Activated CD8-positive, alpha-beta memory T cell treated with anti-CD3 and anti-CD28 coated beads for 1 hour (primary cell): ENCODE measurements around the gene RAB11FIP5.

Experiments
- DNase-seq, 2 donors: peaks; one replicate each; pipeline ENCODE4 v3.0.0-alpha.2; 2020; ENCODE audit warnings: low read depth in 1 of 2; ENCODE audit errors: extremely low read depth in 1 of 2

Gene RAB11FIP5

GRCh38 chr2:73085691-73086090 lies 27.1 kb downstream of the RAB11FIP5 start:
- DNase-seq = peak; percentile 59 to 74

GRCh38 chr2:73084971-73085370 lies 27.8 kb downstream of the RAB11FIP5 start:
- no peak for DNase-seq

DNA sequence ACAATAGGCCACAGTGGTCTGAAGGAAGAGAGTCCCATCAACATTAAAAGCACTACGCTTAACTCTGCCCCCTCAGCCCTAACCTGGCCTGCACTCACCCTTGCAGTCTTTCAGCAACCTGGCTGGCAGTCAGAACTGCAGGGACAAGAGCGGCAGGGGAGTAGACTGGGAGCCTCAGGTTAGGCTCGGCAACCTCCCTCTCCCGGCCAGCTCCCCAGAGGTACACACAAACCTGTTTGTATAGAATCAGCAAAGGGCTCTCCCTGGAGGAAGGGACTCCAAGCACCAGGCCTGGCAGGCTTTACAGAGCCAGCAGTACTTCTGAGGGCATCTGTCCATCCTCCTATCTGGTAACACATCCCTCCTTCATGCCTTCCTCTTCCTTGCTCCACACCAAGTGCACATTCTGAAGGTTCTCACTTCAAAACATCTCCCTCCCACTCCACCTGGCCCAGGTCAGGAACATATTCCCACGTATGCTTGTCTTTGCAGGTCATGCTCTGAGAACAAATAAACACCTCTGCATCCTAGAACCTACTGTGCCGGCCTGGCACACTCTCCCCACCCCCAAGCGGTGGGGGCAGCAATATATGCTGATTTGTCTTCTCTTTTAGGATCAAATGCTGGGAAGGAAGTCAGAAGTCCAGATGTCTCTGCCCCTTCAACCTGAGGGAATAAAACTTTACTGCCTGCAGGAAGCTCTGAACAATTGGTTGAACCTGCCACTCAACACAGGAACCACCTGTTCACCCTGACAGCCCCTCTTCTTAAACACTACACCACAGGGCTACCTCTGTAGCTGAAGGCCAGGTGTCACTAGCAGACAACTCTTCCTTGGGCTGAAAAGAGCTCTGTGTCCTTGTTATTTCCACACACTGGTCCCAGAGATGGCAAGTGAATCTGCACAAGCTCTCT lies 28.6 kb downstream of the RAB11FIP5 start:
- no peak for DNase-seq

DNA sequence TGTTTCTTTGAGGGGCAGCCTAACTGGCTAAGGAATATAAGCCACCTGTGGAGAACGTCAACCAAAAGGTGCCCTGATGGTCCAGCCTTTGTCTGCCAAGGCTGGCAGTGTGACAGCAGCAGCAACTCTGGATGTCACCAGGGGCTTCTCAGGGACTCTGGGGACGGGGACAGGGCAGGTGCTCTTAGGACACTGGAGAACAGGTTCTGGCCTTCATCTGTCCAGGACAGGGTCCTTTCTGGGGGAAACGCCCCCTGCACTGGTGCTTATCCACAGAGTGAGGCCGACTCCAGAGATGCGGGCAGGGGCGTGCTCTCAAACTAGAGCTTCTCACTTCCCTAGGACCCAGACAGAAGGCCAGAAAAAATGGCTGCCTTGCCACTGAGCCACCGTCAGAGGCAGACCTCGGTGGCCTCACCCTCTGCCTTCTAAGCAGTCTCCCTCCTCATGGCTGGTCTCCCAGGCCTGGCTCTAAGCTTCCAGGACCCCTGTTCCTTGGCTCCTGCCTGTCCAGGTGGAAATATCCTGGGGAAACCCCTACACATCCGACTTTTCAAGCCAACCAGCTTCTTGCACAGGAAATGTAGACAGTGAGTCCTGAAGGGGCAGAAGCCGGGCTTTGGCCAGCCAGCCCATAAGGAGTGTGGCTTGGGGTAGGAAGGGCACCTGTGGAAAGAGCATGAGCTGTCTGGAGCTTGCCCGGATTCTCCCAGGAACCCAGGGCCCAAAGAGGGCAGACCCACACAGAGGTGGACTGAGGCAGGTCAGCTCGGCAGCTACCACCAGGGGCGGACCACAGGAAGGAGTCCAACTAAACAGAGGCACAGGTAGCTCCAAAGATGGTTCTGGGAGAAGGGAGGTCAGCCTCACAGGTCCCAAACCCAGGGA lies 30.0 kb downstream of the RAB11FIP5 start:
- DNase-seq = no peak

DNA sequence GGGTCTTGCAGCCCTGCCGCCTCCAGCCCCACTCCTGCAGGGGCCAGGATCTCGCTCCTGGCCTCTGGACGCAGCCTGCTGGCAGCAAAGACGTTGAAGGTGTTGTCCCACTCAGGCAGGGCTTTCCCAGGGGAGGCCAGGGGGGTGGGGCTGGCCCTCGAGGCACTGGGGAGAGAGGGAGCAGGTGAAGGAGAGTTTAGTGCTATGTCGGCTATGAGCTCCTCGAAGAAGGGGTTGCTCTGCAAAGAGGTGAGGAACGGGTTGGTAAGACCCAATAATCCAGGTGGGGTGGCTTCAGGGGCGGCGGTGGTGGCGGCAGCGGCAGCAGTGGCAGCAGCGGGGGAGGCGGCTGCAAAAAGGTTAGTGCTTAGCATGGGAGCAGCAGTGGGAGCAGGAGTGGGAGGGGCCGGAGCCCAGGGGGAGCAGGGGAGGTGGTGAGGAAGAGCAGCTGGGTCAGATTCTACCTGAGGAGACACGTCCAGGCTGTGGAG lies 31.5 kb downstream of the RAB11FIP5 start:
- no peak for DNase-seq

DNA sequence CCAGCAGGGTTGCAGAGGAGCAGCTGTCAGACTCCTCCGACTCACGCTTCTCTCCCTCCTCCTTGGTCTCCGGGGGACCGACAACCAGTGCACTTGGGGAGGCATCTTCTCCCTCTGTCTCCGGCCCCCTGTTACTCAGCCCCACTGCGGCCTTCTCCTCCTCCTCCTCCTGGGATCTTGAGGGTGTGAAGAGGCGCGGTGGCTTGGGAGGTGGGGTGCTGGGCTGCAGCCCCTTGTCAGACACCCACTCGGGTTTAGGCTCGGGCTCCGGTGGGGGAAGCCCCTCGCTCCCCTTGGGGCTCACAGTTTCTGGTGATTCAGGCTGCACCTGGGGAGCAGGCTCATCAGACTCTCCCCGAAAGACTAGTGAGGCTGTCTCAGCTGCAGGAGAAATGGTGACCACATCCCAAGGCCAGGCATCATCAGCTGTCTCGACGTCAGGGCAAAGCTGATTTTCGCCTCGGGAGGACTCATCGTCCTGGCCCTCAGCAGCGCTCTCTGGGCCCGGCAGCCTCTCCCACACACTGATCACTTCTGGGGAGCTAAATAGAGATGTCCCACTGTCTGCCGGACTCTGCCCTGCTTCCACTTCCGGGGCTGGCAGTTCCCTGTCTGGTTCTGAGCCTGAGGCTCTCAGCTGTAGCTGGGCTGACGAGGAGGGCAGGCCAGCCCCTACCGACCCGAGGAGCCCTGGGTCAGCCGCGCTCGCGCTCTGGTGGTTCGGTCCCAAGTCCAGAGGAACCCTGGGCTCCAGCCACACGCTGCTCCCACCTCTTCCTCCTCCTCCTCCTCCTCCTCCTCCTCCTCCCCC lies 32.2 kb downstream of the RAB11FIP5 start:
- no peak for DNase-seq

DNA sequence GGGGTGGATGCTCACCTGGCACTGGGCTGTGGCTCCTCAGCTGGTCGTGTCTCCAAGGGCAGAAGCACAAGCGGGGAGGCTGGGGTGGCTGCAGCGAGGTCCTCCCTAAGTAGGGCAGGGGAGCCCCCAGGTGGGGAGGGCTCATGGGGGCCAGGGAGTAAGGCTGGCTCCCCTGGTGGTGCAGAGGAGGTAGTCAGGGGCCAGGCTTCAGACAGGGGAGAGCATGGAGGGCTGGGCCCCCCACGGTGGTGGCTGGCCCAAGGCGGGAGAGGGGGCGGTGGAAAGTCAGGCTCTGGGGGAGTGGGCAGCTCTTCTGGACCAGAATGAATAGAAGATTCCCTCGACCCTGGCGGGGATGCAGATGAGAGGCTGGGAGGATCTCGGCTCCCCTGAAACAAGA lies 33.1 kb downstream of the RAB11FIP5 start:
- DNase-seq = no peak

DNA sequence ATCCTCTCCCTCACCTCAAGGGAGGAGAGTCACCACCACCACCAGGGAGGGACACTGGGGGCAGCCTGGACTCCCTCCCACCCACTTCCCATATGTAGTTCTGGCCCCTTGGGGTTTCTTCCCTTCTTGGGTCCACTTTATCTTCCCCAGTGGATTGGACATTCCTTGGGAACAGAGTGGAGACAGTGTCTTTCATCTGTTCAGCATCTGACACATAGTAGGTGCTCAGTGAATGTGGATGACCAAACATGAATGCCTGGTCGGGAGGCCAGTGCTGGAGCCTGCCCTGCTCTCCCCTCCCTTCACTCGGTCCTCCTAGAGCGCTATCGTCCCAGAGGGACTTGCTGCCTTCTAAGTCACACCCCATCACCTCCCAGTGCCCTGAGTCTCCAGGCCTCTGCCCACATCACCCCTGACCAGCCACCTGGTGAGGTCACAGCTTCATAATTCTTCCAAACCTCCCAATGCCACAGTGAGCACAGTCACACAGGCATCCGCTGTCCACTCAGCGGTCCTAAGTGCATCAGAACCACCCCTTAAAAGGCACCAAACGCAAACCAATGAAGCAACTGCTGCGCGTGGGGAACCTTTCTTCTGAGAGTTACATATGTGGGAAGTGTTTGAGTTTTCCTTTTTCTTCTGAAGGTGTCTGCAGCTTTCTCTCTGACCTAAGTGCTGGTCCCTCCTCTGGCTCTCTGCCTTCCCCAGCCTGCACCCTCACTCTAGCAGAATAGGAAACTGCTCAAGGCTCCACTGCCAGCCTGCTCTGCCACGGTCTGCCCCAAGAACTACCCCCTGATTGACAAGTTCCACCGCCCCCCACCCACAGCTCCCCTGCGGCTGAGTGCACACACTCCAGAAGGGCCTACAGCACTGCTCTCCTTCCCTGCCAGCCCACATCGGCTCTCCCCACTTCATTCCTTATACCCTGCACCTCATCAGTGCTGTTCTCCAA lies 34.0 kb downstream of the RAB11FIP5 start:
- no peak for DNase-seq

DNA sequence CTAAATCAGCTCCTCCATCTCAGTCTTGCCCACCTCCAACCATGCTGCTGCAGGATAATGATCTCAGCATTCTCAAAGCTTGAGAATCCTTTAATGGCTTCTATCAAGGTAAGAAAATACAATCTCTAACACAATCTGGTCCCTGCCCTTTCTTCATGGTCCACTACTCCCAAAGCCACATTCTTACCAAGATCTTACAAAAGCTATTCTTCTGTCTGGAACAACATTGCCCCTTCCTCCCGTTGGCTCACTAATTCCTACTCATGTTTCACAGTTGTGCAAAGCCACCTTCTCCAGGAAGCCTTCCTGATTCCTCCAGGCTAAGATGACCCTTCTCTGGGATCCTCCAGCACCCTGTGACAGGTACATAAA lies 35.3 kb downstream of the RAB11FIP5 start:
- DNase-seq = no peak

- no peak for DNase-seq
Measured at GRCh38 chr2:73076701-73077423, 35.9 kb downstream of the RAB11FIP5 start.

GRCh38 chr2:73075477-73076373 lies 37.0 kb downstream of the RAB11FIP5 start:
- DNase-seq = no peak

- DNase-seq = no peak
Measured at GRCh38 chr2:73074110-73075069, 38.4 kb downstream of the RAB11FIP5 start.

GRCh38 chr2:73072416-73072815 lies 40.3 kb downstream of the RAB11FIP5 start:
- DNase-seq = no peak

GRCh38 chr2:73072129-73072395 lies 40.7 kb downstream of the RAB11FIP5 start:
- DNase-seq = no peak

- peak; percentile 86 to 95 for DNase-seq
Measured at GRCh38 chr2:73071360-73072128, 41.2 kb downstream of the RAB11FIP5 start, which contains the start of gene SFXN5. Gene SFXN5, minus strand, starts transcription at chr2:73071712. Its CDS starts 7 bp downstream, at chr2:73071705.

DNA sequence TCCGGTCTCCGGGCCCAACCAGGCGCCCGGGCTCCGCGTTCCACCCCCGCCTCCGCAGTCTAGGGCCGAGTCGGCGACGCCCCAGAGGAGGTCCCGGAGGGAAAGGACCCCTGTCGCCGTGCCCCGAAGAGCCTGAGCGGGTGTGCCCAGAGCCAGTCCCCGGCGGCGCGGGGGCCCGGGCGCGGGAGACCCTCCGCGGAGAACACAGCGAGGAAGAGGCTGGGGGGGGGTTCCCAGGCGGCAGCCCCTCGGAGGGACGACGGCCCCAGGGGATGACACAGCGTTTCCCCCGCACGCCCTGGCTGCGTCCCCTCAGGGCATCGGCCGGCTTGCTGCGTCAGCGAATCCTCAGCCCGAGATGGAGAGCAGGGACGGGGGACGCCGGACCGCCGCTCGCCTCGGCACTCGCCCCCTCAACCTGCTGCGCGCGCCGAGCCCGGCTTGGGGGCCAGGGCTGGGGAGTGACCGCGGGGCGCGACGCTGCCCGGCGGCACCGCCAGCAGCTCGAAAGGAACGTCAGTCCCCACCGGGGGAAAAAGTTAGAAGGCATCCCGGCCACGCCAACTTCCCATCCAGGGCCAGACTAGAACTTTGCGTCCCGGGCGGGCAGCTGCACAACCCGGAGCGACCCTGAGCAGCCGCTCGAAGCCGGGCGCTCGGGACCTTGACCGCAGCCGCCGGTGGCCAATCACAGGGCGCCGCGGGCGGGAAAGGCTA lies 41.9 kb downstream of the RAB11FIP5 start:
- peak in 1 of 2 donors; percentile 22 for DNase-seq
